DOHH2 (cell line): ENCODE results near the gene HGF.

Experiments used
- H3F3A ChIP-seq: fragments of 200-600 bp; sonication (generic), shearing (Covaris generic); 2 replicates; pipeline ENCODE4 v1.6.0; 2016; ENCODE audit warnings: antibody characterized with exemption, mild to moderate bottlenecking; ENCODE audit not compliant: control insufficient read depth, insufficient read depth
- H3K27ac ChIP-seq: fragments of 200-600 bp; sonication (generic); 2 replicates; pipeline ENCODE4 v1.5.1; 2014; ENCODE audit warnings: low read depth, mild to moderate bottlenecking, low read length, moderate library complexity
- H3K27me3 ChIP-seq: fragments of 200-600 bp; sonication (generic); 2 replicates; pipeline ENCODE4 v1.6.1; 2014; ENCODE audit warnings: mild to moderate bottlenecking, low read length, mixed read lengths; ENCODE audit not compliant: control insufficient read depth
- H3K36me3 ChIP-seq: fragments of 200-600 bp; sonication (generic); 2 replicates; pipeline ENCODE4 v1.6.1; 2014; ENCODE audit warnings: mild to moderate bottlenecking, low read length, moderate library complexity, mixed read lengths; ENCODE audit not compliant: control insufficient read depth
- H3K4me1 ChIP-seq: fragments of 200-600 bp; sonication (generic); 2 replicates; pipeline ENCODE4 v1.6.1; 2014; ENCODE audit warnings: mild to moderate bottlenecking, low read length, mixed read lengths; ENCODE audit not compliant: control insufficient read depth
- H3K4me2 ChIP-seq: fragments of 200-600 bp; sonication (generic); 2 replicates; pipeline ENCODE4 v1.6.0; 2014; ENCODE audit warnings: mild to moderate bottlenecking, low read length, moderate library complexity
- H3K4me3 ChIP-seq: fragments of 200-600 bp; sonication (generic); 2 replicates; pipeline ENCODE4 v1.5.1; 2014; ENCODE audit warnings: mild to moderate bottlenecking, low read length, mixed read lengths
- H3K79me2 ChIP-seq: fragments of 200-600 bp; sonication (generic); 2 replicates; pipeline ENCODE4 v1.6.1; 2014; ENCODE audit warnings: mild to moderate bottlenecking, low read length, mixed read lengths; ENCODE audit not compliant: control insufficient read depth
- H3K9me2 ChIP-seq: fragments of 200-600 bp; sonication (generic); replicated peaks from 2 replicates; pipeline ENCODE4 v1.6.1; 2014; ENCODE audit warnings: mild to moderate bottlenecking, low read length, mixed read lengths; ENCODE audit not compliant: control insufficient read depth
- H3K9me3 ChIP-seq: fragments of 200-600 bp; sonication (generic); 2 replicates; pipeline ENCODE4 v1.6.1; 2014; ENCODE audit warnings: antibody characterized with exemption, low read length, mixed read lengths; ENCODE audit not compliant: control insufficient read depth, insufficient read depth
- H4K20me1 ChIP-seq: fragments of 200-600 bp; sonication (generic); 2 replicates; pipeline ENCODE4 v1.6.0; 2014; ENCODE audit warnings: low read depth, mild to moderate bottlenecking, antibody characterized with exemption, low read length, moderate library complexity; ENCODE audit not compliant: control insufficient read depth, insufficient read depth
- CTCF ChIP-seq: fragments of 200-600 bp; sonication (generic); IDR thresholded peaks from one replicate; pipeline ENCODE4 v1.5.1; 2014; ENCODE audit warnings: antibody characterized with exemption, mild to moderate bottlenecking, low read depth, low read length; ENCODE audit not compliant: poor library complexity, severe bottlenecking
- EZH2phosphoT487 ChIP-seq: fragments of 200-600 bp; sonication (generic); IDR thresholded peaks from 2 replicates; pipeline ENCODE4 v1.6.1; 2017; ENCODE audit warnings: borderline replicate concordance, mild to moderate bottlenecking, antibody characterized with exemption, low read length, moderate library complexity, mixed read lengths

The HGF gene

GRCh38 chr7:81761821-81762220 is 8.0 kb downstream of the HGF start:
- H3K79me2 ChIP-seq: no peaks in the 10 kb centered on the region
- no peaks in the 10 kb centered on the region for H3F3A ChIP-seq
- no peaks in the 10 kb centered on the region for H4K20me1 ChIP-seq
- no peaks in the 10 kb centered on the region for H3K4me1 ChIP-seq
- no peaks in the 10 kb centered on the region for H3K9me2 ChIP-seq
- no peaks in the 10 kb centered on the region for H3K27me3 ChIP-seq
- TF ChIP-seq EZH2phosphoT487 (no peak), CTCF (no peak)
- H3K27ac ChIP-seq: no peak overlapping the region
- H3K36me3 ChIP-seq: no peaks in the 10 kb centered on the region
- H3K9me3 ChIP-seq: no peaks in the 10 kb centered on the region
- H3K4me2 ChIP-seq: no peak overlapping the region
- H3K4me3 ChIP-seq: no peak overlapping the region

- no peak overlapping the region for H3K27ac ChIP-seq
- no peaks in the 10 kb centered on the region for H4K20me1 ChIP-seq
- no peaks in the 10 kb centered on the region for H3F3A ChIP-seq
- no peaks in the 10 kb centered on the region for H3K4me1 ChIP-seq
- no peak for TF ChIP-seq EZH2phosphoT487
- no peaks in the 10 kb centered on the region for H3K79me2 ChIP-seq
- H3K9me2 ChIP-seq: no peaks in the 10 kb centered on the region
- no peaks in the 10 kb centered on the region for H3K27me3 ChIP-seq
- no peak overlapping the region for H3K4me3 ChIP-seq
- no peaks in the 10 kb centered on the region for H3K36me3 ChIP-seq
- H3K4me2 ChIP-seq: no peak overlapping the region
- H3K9me3 ChIP-seq: no peaks in the 10 kb centered on the region
Measured at GRCh38 chr7:81761031-81761430, 8.8 kb downstream of the HGF start.

GRCh38 chr7:81754918-81755696 is 14.7 kb downstream of the HGF start:
- Histone ChIP-seq H3K36me3 (no peaks in the 10 kb centered on the region), H3F3A (no peaks in the 10 kb centered on the region), H3K27ac (no peak overlapping the region), H3K4me1 (no peaks in the 10 kb centered on the region), H3K4me2 (no peak overlapping the region), H3K9me3 (no peaks in the 10 kb centered on the region), H3K27me3 (no peaks in the 10 kb centered on the region), H3K79me2 (no peaks in the 10 kb centered on the region), H4K20me1 (no peaks in the 10 kb centered on the region), H3K9me2 (no peaks in the 10 kb centered on the region), H3K4me3 (no peak overlapping the region)
- TF ChIP-seq EZH2phosphoT487 (no peak), CTCF (no peak)

DNA sequence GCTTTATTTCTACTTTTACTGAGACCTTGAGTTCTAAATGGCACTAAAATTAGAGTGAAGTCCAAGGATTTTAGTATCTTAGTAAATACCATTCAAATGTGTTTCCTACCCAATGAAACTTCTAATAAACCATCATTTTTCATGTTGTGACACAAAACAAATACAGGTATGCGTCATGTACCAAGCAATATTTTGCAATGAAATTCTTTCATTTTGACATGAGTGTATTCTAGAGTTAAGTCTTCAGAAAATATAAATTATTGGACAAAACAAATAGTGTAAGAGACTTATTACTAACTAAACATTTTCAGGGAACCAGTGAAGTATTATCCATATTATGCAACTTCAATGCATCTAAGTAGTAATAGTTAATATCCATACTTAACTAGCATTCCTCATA is 16.5 kb downstream of the HGF start:
- Histone ChIP-seq H3K4me1 (no peaks in the 10 kb centered on the region), H3K27ac (no peak overlapping the region), H3K79me2 (no peaks in the 10 kb centered on the region), H3K36me3 (no peaks in the 10 kb centered on the region), H3F3A (no peaks in the 10 kb centered on the region), H4K20me1 (no peaks in the 10 kb centered on the region), H3K4me3 (no peak overlapping the region), H3K9me3 (no peaks in the 10 kb centered on the region), H3K27me3 (no peaks in the 10 kb centered on the region), H3K9me2 (no peaks in the 10 kb centered on the region), H3K4me2 (no peak overlapping the region)
- no peak for TF ChIP-seq CTCF
- no peak for TF ChIP-seq EZH2phosphoT487
